Parathyroid adenoma (tissue), 2 donors: ENCODE data around the gene ZNF503.

ENCODE experiments used
- H2AFZ ChIP-seq: fragments of 300-600 bp; sonication (generic); one replicate; pipeline ENCODE4 v1.7.0; 2017; ENCODE audit warnings: antibody characterized with exemption, mild to moderate bottlenecking
- H3K27ac ChIP-seq: fragments of 300-600 bp; sonication (generic); one replicate; pipeline ENCODE4 v1.7.0; 2017
- H3K27me3 ChIP-seq: fragments of 300-600 bp; sonication (generic); one replicate; pipeline ENCODE4 v1.7.0; 2017; ENCODE audit warnings: low read length; ENCODE audit not compliant: control insufficient read depth, insufficient read depth
- H3K36me3 ChIP-seq: fragments of 300-600 bp; sonication (generic); one replicate; pipeline ENCODE4 v1.7.0; 2017; ENCODE audit warnings: low read length; ENCODE audit not compliant: control insufficient read depth, insufficient read depth
- H3K4me1 ChIP-seq: fragments of 300-600 bp; sonication (generic); one replicate; pipeline ENCODE4 v1.7.0; 2017; ENCODE audit warnings: control low read depth
- H3K4me2 ChIP-seq: fragments of 300-600 bp; sonication (generic); one replicate; pipeline ENCODE4 v1.7.0; 2017; ENCODE audit warnings: low read length
- H3K4me3 ChIP-seq: fragments of 300-600 bp; sonication (generic); one replicate; pipeline ENCODE4 v1.7.0; 2017; ENCODE audit warnings: low read depth, low read length
- H3K79me2 ChIP-seq: fragments of 300-600 bp; sonication (generic); one replicate; pipeline ENCODE4 v1.7.0; 2017; ENCODE audit warnings: control low read depth
- H3K9ac ChIP-seq: fragments of 300-600 bp; sonication (generic); one replicate; pipeline ENCODE4 v1.7.0; 2017; ENCODE audit warnings: mild to moderate bottlenecking
- H3K9me3 ChIP-seq: fragments of 300-600 bp; sonication (generic); one replicate; pipeline ENCODE4 v1.7.0; 2017; ENCODE audit warnings: low read length; ENCODE audit not compliant: control insufficient read depth
- CTCF ChIP-seq: fragments of 300-600 bp; sonication (generic); IDR thresholded peaks from one replicate; pipeline ENCODE4 v1.7.0; 2017; ENCODE audit warnings: antibody characterized with exemption, mild to moderate bottlenecking
- donor health status: primary hyperparathyroidism.

ZNF503 gene

GRCh38 chr10:75448166-75448565 is 46.6 kb upstream of the ZNF503 start:
- no peaks in the 10 kb centered on the region for H3K79me2 ChIP-seq
- no peaks in the 10 kb centered on the region for H3K27me3 ChIP-seq
- H3K9me3 ChIP-seq = no peaks in the 10 kb centered on the region
- no peak overlapping the region for H3K27ac ChIP-seq
- H3K4me3 ChIP-seq = no peak overlapping the region
- H2AFZ ChIP-seq = no peak overlapping the region
- TF ChIP-seq CTCF = no peak
- no peak overlapping the region for H3K4me2 ChIP-seq
- H3K4me1 ChIP-seq = no peaks in the 10 kb centered on the region
- H3K36me3 ChIP-seq = no peaks in the 10 kb centered on the region
- no peak overlapping the region for H3K9ac ChIP-seq

GRCh38 chr10:75446508-75446907 is 44.9 kb upstream of the ZNF503 start:
- H2AFZ ChIP-seq = no peak overlapping the region
- TF ChIP-seq CTCF = no peak
- no peak overlapping the region for H3K4me2 ChIP-seq
- H3K4me1 ChIP-seq = no peaks in the 10 kb centered on the region
- H3K4me3 ChIP-seq = no peak overlapping the region
- H3K36me3 ChIP-seq = no peaks in the 10 kb centered on the region
- no peaks in the 10 kb centered on the region for H3K27me3 ChIP-seq
- no peak overlapping the region for H3K9ac ChIP-seq
- H3K9me3 ChIP-seq = no peaks in the 10 kb centered on the region
- H3K27ac ChIP-seq = no peak overlapping the region
- no peaks in the 10 kb centered on the region for H3K79me2 ChIP-seq

GRCh38 chr10:75444781-75445386 is 43.3 kb upstream of the ZNF503 start:
- no peaks in the 10 kb centered on the region for H3K27me3 ChIP-seq
- no peak overlapping the region for H2AFZ ChIP-seq
- no peaks in the 10 kb centered on the region for H3K9me3 ChIP-seq
- no peak for TF ChIP-seq CTCF
- no peaks in the 10 kb centered on the region for H3K36me3 ChIP-seq
- no peak overlapping the region for H3K4me2 ChIP-seq
- no peak overlapping the region for H3K4me3 ChIP-seq
- H3K27ac ChIP-seq = no peak overlapping the region
- H3K79me2 ChIP-seq = no peaks in the 10 kb centered on the region
- no peak overlapping the region for H3K9ac ChIP-seq
- no peaks in the 10 kb centered on the region for H3K4me1 ChIP-seq

GRCh38 chr10:75443362-75443761 is 41.8 kb upstream of the ZNF503 start:
- Histone ChIP-seq H3K27ac (no peak overlapping the region), H3K27me3 (no peaks in the 10 kb centered on the region), H3K4me3 (no peak overlapping the region), H3K9me3 (no peaks in the 10 kb centered on the region), H3K79me2 (no peaks in the 10 kb centered on the region), H3K9ac (no peak overlapping the region), H3K4me1 (no peaks in the 10 kb centered on the region), H3K36me3 (no peaks in the 10 kb centered on the region), H3K4me2 (no peak overlapping the region), H2AFZ (no peak overlapping the region)
- no peak for TF ChIP-seq CTCF

- Histone ChIP-seq H3K27ac (no peak overlapping the region), H3K36me3 (no peaks in the 10 kb centered on the region), H2AFZ (no peak overlapping the region), H3K27me3 (no peaks in the 10 kb centered on the region), H3K79me2 (no peaks in the 10 kb centered on the region), H3K9me3 (no peaks in the 10 kb centered on the region), H3K4me3 (no peak overlapping the region), H3K4me2 (no peak overlapping the region), H3K4me1 (no peaks in the 10 kb centered on the region), H3K9ac (no peak overlapping the region)
- no peak for TF ChIP-seq CTCF
Measured at GRCh38 chr10:75441682-75442081, 40.1 kb upstream of the ZNF503 start.
